Brain microvascular endothelial cell (primary cell): ENCODE results near the gene SS18L1.

Experiments used
- DNase-seq: peaks from one replicate; pipeline ENCODE4 v3.0.0-alpha.2; 2020
- H3K27ac ChIP-seq: fragments of 250-450 bp; sonication (Bioruptor Pico); 2 replicates; pipeline ENCODE4 v1.5.1; 2020; ENCODE audit warnings: mild to moderate bottlenecking, moderate library complexity
- H3K27me3 ChIP-seq: fragments of 250-450 bp; sonication (Bioruptor Pico); replicated peaks from 2 replicates; pipeline ENCODE4 v1.5.1; 2020; ENCODE audit warnings: mild to moderate bottlenecking
- H3K36me3 ChIP-seq: fragments of 250-450 bp; sonication (Bioruptor Pico); replicated peaks from 2 replicates; pipeline ENCODE4 v1.5.1; 2020; ENCODE audit warnings: mild to moderate bottlenecking
- H3K4me3 ChIP-seq: 2 replicates; pipeline ENCODE4 v1.5.1; 2011; ENCODE audit warnings: low read depth, mild to moderate bottlenecking, control low read depth, low read length, moderate library complexity
- in situ Hi-C: cut with HindIII; loops from 2 replicates; pipeline ENCODE4 v1.10.0; 2017; ENCODE audit warnings: low sequenced_read_pairs, low pct_ligation_motif_present
- TF ChIP-seq, protein P1 (sequence below): IDR thresholded peaks from 2 replicates; pipeline ENCODE4 v1.5.1; 2011; ENCODE audit warnings: low read depth, mild to moderate bottlenecking, moderate library complexity, low read length, control low read depth, inconsistent platforms; ENCODE audit errors: missing control alignments

Gene SS18L1

DNA sequence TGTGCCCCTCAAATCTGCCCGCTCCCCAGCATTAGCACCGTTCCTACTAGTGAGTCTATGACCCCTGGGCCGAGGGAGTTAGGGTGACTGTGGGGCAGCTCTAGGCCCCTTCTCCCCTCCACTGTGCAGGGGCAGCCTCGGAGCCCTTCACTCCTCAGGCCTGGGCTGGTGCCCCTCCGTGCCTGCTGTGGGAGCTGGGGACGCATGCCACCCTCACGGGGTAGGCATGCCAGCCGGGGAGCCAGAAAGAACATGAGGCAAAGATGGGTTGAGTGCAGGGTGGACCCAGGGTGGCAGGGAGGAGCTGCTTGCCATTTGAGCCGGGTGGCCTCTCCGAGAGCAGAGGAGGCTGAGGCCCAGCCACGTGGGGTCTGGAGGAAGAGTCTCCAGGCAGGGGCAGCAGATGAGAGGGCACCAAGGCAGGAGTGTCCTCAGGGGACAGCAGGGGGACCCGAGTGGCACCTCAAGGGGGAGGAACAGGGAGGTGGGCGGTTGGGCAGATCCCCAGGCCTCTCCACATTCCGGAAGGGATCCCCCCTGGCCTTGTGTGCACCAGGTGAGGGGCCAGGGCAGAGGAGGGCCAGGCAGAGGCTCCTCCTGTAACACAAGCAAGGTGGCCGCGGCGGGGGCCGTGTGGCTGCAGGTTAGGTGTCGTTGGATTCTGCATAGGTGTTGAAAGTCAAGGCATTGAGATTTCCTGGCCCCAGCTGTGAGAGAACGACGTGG is 39.9 kb upstream of the SS18L1 start:
- DNase-seq, result no peak
- H3K27me3 ChIP-seq, result no peaks in the 10 kb centered on the region
- H3K36me3 ChIP-seq, result no peaks in the 10 kb centered on the region
- in situ Hi-C loops, result no loop called here
- H3K4me3 ChIP-seq, result no peak overlapping the region
- TF ChIP-seq, protein P1, sequence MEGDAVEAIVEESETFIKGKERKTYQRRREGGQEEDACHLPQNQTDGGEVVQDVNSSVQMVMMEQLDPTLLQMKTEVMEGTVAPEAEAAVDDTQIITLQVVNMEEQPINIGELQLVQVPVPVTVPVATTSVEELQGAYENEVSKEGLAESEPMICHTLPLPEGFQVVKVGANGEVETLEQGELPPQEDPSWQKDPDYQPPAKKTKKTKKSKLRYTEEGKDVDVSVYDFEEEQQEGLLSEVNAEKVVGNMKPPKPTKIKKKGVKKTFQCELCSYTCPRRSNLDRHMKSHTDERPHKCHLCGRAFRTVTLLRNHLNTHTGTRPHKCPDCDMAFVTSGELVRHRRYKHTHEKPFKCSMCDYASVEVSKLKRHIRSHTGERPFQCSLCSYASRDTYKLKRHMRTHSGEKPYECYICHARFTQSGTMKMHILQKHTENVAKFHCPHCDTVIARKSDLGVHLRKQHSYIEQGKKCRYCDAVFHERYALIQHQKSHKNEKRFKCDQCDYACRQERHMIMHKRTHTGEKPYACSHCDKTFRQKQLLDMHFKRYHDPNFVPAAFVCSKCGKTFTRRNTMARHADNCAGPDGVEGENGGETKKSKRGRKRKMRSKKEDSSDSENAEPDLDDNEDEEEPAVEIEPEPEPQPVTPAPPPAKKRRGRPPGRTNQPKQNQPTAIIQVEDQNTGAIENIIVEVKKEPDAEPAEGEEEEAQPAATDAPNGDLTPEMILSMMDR, result no peak
- H3K27ac ChIP-seq, result no peak overlapping the region

DNA sequence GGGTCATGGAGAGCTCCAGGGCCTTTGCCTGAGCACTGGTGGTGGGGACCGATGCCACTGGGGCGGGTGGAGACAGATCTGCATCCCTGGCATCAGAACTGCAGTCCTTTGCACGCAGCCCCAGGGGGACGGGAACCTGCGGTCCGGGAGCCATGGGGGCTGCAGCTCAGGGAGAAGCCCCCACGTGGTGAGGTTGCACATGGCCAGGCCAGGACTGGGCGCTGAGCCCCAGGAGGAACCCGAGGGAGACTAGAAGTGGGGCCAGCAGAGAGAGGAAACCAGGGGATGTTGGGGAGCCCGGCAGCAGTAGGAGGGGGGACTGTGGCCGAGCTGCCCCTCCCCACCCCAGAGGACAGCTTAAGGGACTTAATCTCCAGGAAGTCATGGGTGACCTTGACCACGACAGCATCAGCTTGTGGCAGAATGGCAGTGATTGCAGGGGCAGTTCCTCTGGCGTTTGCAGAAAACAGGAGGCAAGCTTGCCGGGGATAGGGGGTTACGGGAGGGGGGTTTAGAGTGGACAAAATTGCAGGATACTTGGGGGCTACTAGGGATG is 39.3 kb upstream of the SS18L1 start:
- TF ChIP-seq, protein P1, result no peak
- in situ Hi-C loops, result no loop called here
- Histone ChIP-seq H3K27me3 (no peaks in the 10 kb centered on the region), H3K36me3 (no peaks in the 10 kb centered on the region), H3K4me3 (no peak overlapping the region), H3K27ac (no peak overlapping the region)
- no peak for DNase-seq

DNA sequence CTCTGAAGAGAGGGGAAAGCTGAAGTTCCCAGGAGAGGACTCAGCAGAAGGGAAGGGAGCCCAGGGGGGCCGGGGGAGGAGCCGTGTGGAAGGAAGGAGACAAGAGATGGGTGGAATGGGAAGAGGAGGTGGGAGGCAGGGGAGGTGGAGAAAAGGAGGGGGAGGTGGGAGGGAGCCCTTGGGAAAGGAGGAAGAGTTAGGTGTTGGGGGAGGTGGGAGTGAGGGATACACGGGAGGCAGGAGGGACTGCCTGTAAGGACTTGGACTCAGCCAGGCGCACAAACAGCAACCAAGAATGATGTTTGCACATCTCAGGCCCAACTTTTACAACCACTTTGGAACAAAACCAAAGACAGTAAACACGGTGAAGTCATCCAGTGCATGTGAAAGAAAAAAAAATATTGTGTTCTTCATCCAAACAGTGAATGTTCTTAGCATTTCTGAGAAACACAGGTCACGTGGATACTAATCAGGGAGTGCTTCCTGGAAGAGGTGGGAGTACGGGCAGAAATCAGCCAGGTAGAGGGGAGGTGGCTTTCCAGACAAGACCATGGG is 38.7 kb upstream of the SS18L1 start:
- no peak for DNase-seq
- Histone ChIP-seq H3K36me3 (no peaks in the 10 kb centered on the region), H3K27ac (no peak overlapping the region), H3K4me3 (no peak overlapping the region), H3K27me3 (no peaks in the 10 kb centered on the region)
- TF ChIP-seq, protein P1, result no peak
- in situ Hi-C loops, result no loop called here

DNA sequence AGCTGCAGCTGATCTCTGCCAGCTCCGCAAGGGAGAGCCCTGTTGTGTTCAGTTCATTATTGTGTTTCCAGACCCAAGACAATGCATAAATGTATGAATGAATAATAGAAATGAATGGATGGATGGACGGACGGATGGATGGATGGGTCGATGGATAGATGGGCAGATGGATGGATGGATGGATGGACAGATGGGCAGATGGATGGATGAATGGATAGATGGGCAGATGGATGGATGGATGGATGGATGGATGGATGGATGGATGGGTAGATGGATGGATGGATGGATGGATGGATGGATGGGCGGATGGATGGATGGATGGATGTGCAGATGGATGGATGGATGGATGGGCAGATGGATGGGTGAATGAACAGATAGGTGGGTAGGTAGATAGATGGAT is 38.0 kb upstream of the SS18L1 start:
- Histone ChIP-seq H3K4me3 (no peak overlapping the region), H3K36me3 (no peaks in the 10 kb centered on the region), H3K27me3 (no peaks in the 10 kb centered on the region), H3K27ac (no peak overlapping the region)
- DNase-seq, result no peak
- TF ChIP-seq, protein P1, result no peak
- in situ Hi-C loops, result no loop called here

DNA sequence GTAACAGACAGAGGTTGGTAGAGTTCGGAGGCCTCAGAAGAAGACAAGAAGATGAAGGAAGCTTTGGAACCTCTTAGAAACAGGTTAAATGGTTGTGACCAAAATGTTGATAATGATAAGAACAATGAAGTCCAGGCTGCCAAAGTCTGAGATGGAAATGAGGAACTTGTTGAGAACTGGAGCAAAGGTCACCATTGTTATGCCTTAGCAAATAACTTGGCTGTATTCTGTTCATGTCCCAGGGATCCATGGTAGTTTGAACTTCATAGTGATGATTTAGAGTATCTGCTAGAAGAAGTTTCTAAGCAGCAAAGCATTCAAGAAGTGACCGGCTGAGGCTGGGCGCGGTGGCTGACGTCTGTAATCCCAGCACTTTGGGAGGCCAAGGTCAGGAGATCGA is 32.4 kb upstream of the SS18L1 start:
- TF ChIP-seq, protein P1, result no peak
- no peaks in the 10 kb centered on the region for H3K27me3 ChIP-seq
- no peaks in the 10 kb centered on the region for H3K36me3 ChIP-seq
- no peak overlapping the region for H3K4me3 ChIP-seq
- no peak overlapping the region for H3K27ac ChIP-seq
- in situ Hi-C loops, result no loop called here
- DNase-seq, result no peak
